Measurements from ENCODE around the gene RNF31. TPM values are rescaled to one million over a fixed set of nuclear protein-coding genes. Genes with fewer than 3 reads are reported as not detected.

RNF31 gene
- total and polyA plus RNA-seq, 2 of the 13 experiments (the other 11 are each of a cell fraction or from before 2014, with no cell fraction given): 48.2 to 86.8 TPM

DNA sequence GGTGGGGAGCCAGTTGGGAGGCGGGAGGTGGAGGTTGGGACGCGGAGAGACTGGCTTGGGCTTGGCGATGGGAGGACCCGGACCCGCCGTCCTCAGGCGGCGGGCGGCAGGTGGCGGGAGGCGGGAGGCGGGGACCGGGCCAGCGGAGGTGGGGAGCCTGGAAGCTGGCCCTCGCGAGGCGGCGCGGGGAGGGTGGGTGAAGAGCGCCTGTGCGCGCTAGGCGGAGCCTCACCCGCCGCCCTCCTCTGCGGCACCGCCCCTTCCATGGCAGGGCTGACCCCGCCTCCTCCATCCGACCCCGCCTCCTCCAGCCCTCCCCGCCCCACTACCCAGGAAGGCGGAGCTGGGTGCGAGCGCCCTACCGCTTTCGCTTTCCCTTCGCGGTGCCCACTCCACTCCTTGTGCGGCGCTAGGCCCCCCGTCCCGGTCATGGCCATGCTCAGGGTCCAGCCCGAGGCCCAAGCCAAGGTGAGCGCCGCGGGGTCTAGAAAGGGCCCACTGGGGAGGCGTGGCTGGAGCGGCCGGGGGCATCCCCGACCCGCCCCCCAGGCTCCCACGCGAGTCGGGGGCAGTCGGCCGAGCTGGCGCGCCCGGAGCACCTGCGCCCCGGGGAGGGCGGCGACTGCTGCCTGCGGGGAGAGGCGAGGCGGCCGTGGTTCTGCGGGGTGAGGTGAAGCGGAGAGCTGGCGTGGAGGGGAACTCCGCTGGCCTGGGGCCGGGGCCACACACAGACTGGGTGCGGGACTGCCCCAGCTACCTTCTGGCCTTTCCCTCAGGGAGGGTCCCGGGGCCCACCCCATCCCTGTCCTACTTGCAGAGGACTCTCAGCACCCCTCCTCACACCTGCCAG is 11.2 kb upstream of the RNF31 start, which contains the start of gene PSME1 (continued):
- TF ChIP-seq MYNN (CRISPR knock-in tag; IDR thresholded peaks at IDR 0.05; ENCODE audit: low read depth): no peak; the same call in none of the 2 replicates
- peak; percentile 19; the same call in 1 of the 2 replicates for TF ChIP-seq KIAA2018 (CRISPR knock-in tag; IDR thresholded peaks at IDR 0.05; ENCODE audit: borderline replicate concordance)
- TF ChIP-seq KDM3A (CRISPR knock-in tag; IDR thresholded peaks at IDR 0.05; ENCODE audit: low read depth): peak; percentile 58; the same call in 1 of the 2 replicates
- no peak for TF ChIP-seq NFE2 (CRISPR knock-in tag; IDR thresholded peaks at IDR 0.05)
- no peak for TF ChIP-seq SRSF9 (IDR thresholded peaks at IDR 0.05; ENCODE audit: borderline replicate concordance, insufficient read depth, low read depth, low read length, poor library complexity, severe bottlenecking)
- peak; percentile 83 for TF ChIP-seq MED8 (CRISPR knock-in tag; IDR thresholded peaks at IDR 0.05; ENCODE audit: insufficient replicate concordance)
- TF ChIP-seq TFAP4 (IDR thresholded peaks at IDR 0.05; ENCODE audit: borderline replicate concordance, low read depth): peak; percentile 11; the same call in 1 of the 2 replicates
- peak; percentile 90 for TF ChIP-seq ZNF766 (CRISPR knock-in tag; IDR thresholded peaks at IDR 0.05; ENCODE audit: borderline replicate concordance)
- no peak for TF ChIP-seq ZNF432 (CRISPR knock-in tag; IDR thresholded peaks at IDR 0.05; ENCODE audit: borderline replicate concordance)
- TF ChIP-seq ZBTB46 (CRISPR knock-in tag; IDR thresholded peaks at IDR 0.05; ENCODE audit: borderline replicate concordance): no peak
- TF ChIP-seq ZNF841 (CRISPR knock-in tag; IDR thresholded peaks at IDR 0.05; ENCODE audit: borderline replicate concordance): no peak
- TF ChIP-seq ZNF670 (CRISPR knock-in tag; IDR thresholded peaks at IDR 0.05; ENCODE audit: borderline replicate concordance): no peak
- TF ChIP-seq ZNF362 (CRISPR knock-in tag; IDR thresholded peaks at IDR 0.05; ENCODE audit: borderline replicate concordance): 0 out of 2 replicates have a peak, but pooled peaks have one; percentile 26

Measured in HepG2 (cell line).